Osteoblast (primary cell): ENCODE measurements around the gene NPDC1. TPM values are rescaled to one million over a fixed set of nuclear protein-coding genes. Genes with fewer than 3 reads are reported as not detected.
"Not testable (repeated sequence)": the region's sequence is repeated elsewhere in the genome, so short reads cannot be mapped to it uniquely, and the experiment has no call there.

Experiments used
- DNase-seq: peaks from one replicate; pipeline ENCODE4 v3.0.0; 2011; ENCODE audit warnings: low spot score, mixed read lengths; ENCODE audit not compliant: insufficient read length; ENCODE audit errors: missing footprints
- H2AFZ ChIP-seq: 2 replicates; pipeline ENCODE4 v1.6.0; 2011; ENCODE audit warnings: mild to moderate bottlenecking, low read length
- H3K27ac ChIP-seq: 2 replicates; pipeline ENCODE4 v1.5.1; 2011; ENCODE audit warnings: mild to moderate bottlenecking, low read depth, low read length, moderate library complexity
- H3K27me3 ChIP-seq: 2 replicates; pipeline ENCODE4 v1.6.0; 2012; ENCODE audit warnings: mild to moderate bottlenecking, control low read depth, inconsistent platforms, low read length, moderate library complexity; ENCODE audit not compliant: insufficient read depth
- H3K36me3 ChIP-seq: 2 replicates; pipeline ENCODE4 v1.5.1; 2011; ENCODE audit warnings: mild to moderate bottlenecking, low read length, control low read depth, moderate library complexity; ENCODE audit not compliant: insufficient read depth
- H3K4me1 ChIP-seq: 2 replicates; pipeline ENCODE4 v1.5.1; 2011; ENCODE audit warnings: mild to moderate bottlenecking, low read length, control low read depth, moderate library complexity; ENCODE audit not compliant: insufficient read depth
- H3K4me2 ChIP-seq: 2 replicates; pipeline ENCODE4 v1.6.0; 2011; ENCODE audit warnings: mild to moderate bottlenecking, low read length; ENCODE audit not compliant: insufficient read depth
- H3K4me3 ChIP-seq: fragments of 200-600 bp; sonication (generic); 3 replicates; pipeline ENCODE4 v1.5.1; 2012; ENCODE audit warnings: mild to moderate bottlenecking, low read length, inconsistent platforms; ENCODE audit not compliant: insufficient read depth
- H3K79me2 ChIP-seq: 2 replicates; pipeline ENCODE4 v1.6.0; 2012; ENCODE audit warnings: mild to moderate bottlenecking, low read length, control low read depth, inconsistent platforms; ENCODE audit not compliant: insufficient read depth
- H3K9me3 ChIP-seq: 2 replicates; pipeline ENCODE4 v1.5.1; 2011; ENCODE audit warnings: low read depth, low read length, control low read depth
- H4K20me1 ChIP-seq: 2 replicates; pipeline ENCODE4 v1.6.0; 2012; ENCODE audit warnings: mild to moderate bottlenecking, low read length, control low read depth; ENCODE audit not compliant: insufficient read depth
- CTCF ChIP-seq: IDR thresholded peaks from 2 replicates; pipeline ENCODE4 v1.5.1; 2011; ENCODE audit warnings: mild to moderate bottlenecking, low read depth, low read length, moderate library complexity; ENCODE audit errors: extremely low read depth
- total RNA-seq: library from RNA; depleted of rRNA; stranded (reverse); fragments of >200 nt; gene quantifications from 2 replicates; pipeline ENCODE4 v1.2.3, GENCODE V29; 2012

Gene NPDC1
- total RNA-seq, 1 donor = 10.1 TPM

- Histone ChIP-seq H3K79me2 (no peaks in the 10 kb centered on the region), H3K36me3 (peaks cover 2% of the 10 kb centered on the region), H3K4me2 (no peak overlapping the region), H3K9me3 (no peaks in the 10 kb centered on the region), H2AFZ (no peak overlapping the region), H3K27me3 (no peaks in the 10 kb centered on the region), H3K4me1 (peaks cover under 1% of the 10 kb centered on the region), H3K27ac (no peak overlapping the region), H3K4me3 (no peak overlapping the region), H4K20me1 (peaks cover 5% of the 10 kb centered on the region)
- no peak for TF ChIP-seq CTCF
- DNase-seq = no peak
These were observed 11.8 kb downstream of the NPDC1 start for GRCh38 chr9:137034039-137034708.

- not testable (repeated sequence) for H3K79me2 ChIP-seq, H3K27me3 ChIP-seq, H3K4me3 ChIP-seq, H3K4me1 ChIP-seq, H3K27ac ChIP-seq, H4K20me1 ChIP-seq, H3K4me2 ChIP-seq, DNase-seq, H3K9me3 ChIP-seq, H2AFZ ChIP-seq, H3K36me3 ChIP-seq
These were observed 12.5 kb downstream of the NPDC1 start for GRCh38 chr9:137033481-137033880.

GRCh38 chr9:137032858-137033257 lies 13.1 kb downstream of the NPDC1 start:
- H3K27me3 ChIP-seq = no peaks in the 10 kb centered on the region
- no peak overlapping the region for H3K4me2 ChIP-seq
- no peak overlapping the region for H3K4me3 ChIP-seq
- no peak overlapping the region for H3K27ac ChIP-seq
- no peaks in the 10 kb centered on the region for H3K79me2 ChIP-seq
- TF ChIP-seq CTCF = no peak
- peaks cover 9% of the 10 kb centered on the region for H3K4me1 ChIP-seq
- H3K9me3 ChIP-seq = no peaks in the 10 kb centered on the region
- H4K20me1 ChIP-seq = peaks cover 4% of the 10 kb centered on the region
- DNase-seq = no peak
- H3K36me3 ChIP-seq = no peaks in the 10 kb centered on the region
- H2AFZ ChIP-seq = no peak overlapping the region

GRCh38 chr9:137031904-137032640 lies 13.9 kb downstream of the NPDC1 start, which contains the start of gene FUT7:
FUT7 (minus strand) TSS chr9:137032088; CDS start chr9:137031991, 97 bp downstream.
- Histone ChIP-seq H3K79me2 (no peaks in the 10 kb centered on the region), H3K27me3 (no peaks in the 10 kb centered on the region), H4K20me1 (peaks cover 4% of the 10 kb centered on the region), H3K4me2 (no peak within 1 kb of the TSS), H3K4me3 (no peak within 1 kb of the TSS), H2AFZ (no peak within 1 kb of the TSS), H3K36me3 (no peaks in the 10 kb centered on the region), H3K27ac (no peak within 1 kb of the TSS), H3K9me3 (no peaks in the 10 kb centered on the region), H3K4me1 (peaks cover 14% of the 10 kb centered on the region)
- DNase-seq = no peak
- TF ChIP-seq CTCF = no peak
